Keratinocyte (primary cell): ENCODE measurements around the gene FCN3. TPM values are rescaled to one million over a fixed set of nuclear protein-coding genes. Genes with fewer than 3 reads are reported as not detected.

ENCODE experiments used
- DNase-seq: peaks from one replicate; pipeline ENCODE4 v3.0.0-alpha.2; 2011; ENCODE audit warnings: low read depth, missing footprints, low spot score
- FAIRE-seq: peaks from 2 replicates; lab custom pipeline; 2011; peaks lifted over from hg19 to GRCh38; lab: Jason Lieb, UNC
- H2AFZ ChIP-seq: 2 replicates; pipeline ENCODE4 v1.6.0; 2012; ENCODE audit warnings: low read length, control low read depth, inconsistent platforms; ENCODE audit not compliant: control insufficient read depth
- H3K27ac ChIP-seq: 2 replicates; pipeline ENCODE4 v1.5.1; 2011; ENCODE audit warnings: low read length; ENCODE audit not compliant: control insufficient read depth, insufficient read depth
- H3K27me3 ChIP-seq: 3 replicates; pipeline ENCODE4 v1.6.0; 2011; ENCODE audit warnings: low read length; ENCODE audit not compliant: control insufficient read depth, insufficient read depth; ENCODE audit errors: extremely low read depth
- H3K36me3 ChIP-seq, 2 experiments: 2 replicates in 1 of 2; 3 replicates in 1 of 2; pipeline ENCODE4 v1.5.1; 2011; ENCODE audit warnings: low read length in 2 of 2, mild to moderate bottlenecking in 1 of 2; ENCODE audit not compliant: control insufficient read depth in 2 of 2, insufficient read depth in 2 of 2; ENCODE audit errors: extremely low read depth in 1 of 2
- H3K4me1 ChIP-seq: 3 replicates; pipeline ENCODE4 v1.5.1; 2011; ENCODE audit warnings: low read length; ENCODE audit not compliant: control insufficient read depth, insufficient read depth; ENCODE audit errors: extremely low read depth
- H3K4me2 ChIP-seq: 3 replicates; pipeline ENCODE4 v1.6.0; 2011; ENCODE audit warnings: low read depth, low read length; ENCODE audit not compliant: control insufficient read depth, insufficient read depth; ENCODE audit errors: extremely low read depth
- H3K4me3 ChIP-seq, 3 experiments: fragments of 200-600 bp in 1 of 3; sonication (generic) in 1 of 3; 2 replicates in 2 of 3; 3 replicates in 1 of 3; pipeline ENCODE4 v1.5.1; 2011 to 2016; ENCODE audit warnings: low read length in 3 of 3, mild to moderate bottlenecking in 3 of 3, control low read depth in 2 of 3, inconsistent platforms in 1 of 3, low read depth in 1 of 3, mixed read lengths in 1 of 3, mixed run types in 1 of 3, moderate library complexity in 1 of 3; ENCODE audit not compliant: control insufficient read depth in 2 of 3, insufficient read depth in 2 of 3; ENCODE audit errors: extremely low read depth in 1 of 3
- H3K79me2 ChIP-seq: 2 replicates; pipeline ENCODE4 v1.6.0; 2012; ENCODE audit warnings: low read length; ENCODE audit not compliant: control insufficient read depth, insufficient read depth
- H3K9ac ChIP-seq: 3 replicates; pipeline ENCODE4 v1.6.0; 2011; ENCODE audit warnings: low read length; ENCODE audit not compliant: control insufficient read depth, insufficient read depth; ENCODE audit errors: extremely low read depth
- H3K9me1 ChIP-seq: 3 replicates; pipeline ENCODE4 v1.6.0; 2011; ENCODE audit warnings: low read length; ENCODE audit not compliant: control insufficient read depth, insufficient read depth; ENCODE audit errors: extremely low read depth
- H3K9me3 ChIP-seq: 2 replicates; pipeline ENCODE4 v1.5.1; 2012; ENCODE audit warnings: low read depth, low read length; ENCODE audit not compliant: control insufficient read depth
- H4K20me1 ChIP-seq: 3 replicates; pipeline ENCODE4 v1.6.0; 2011; ENCODE audit warnings: low read length; ENCODE audit not compliant: control insufficient read depth, insufficient read depth; ENCODE audit errors: extremely low read depth
- EZH2 ChIP-seq: IDR thresholded peaks from one replicate; pipeline ENCODE4 v1.6.1; 2012; ENCODE audit warnings: inconsistent platforms, mild to moderate bottlenecking, low read length, moderate library complexity
- dilution Hi-C: fragments of 300-500 bp; cut with MboI; formaldehyde crosslinking; loops from one replicate; pipeline ENCODE4 v1.7.0; 2020; ENCODE audit warnings: low sequenced_read_pairs; ENCODE audit not compliant: extremely low pct_ligation_motif_present
- polyA plus RNA-seq, 5 experiments: library from polyadenylated mRNA; depleted of rRNA in 3 of 5; stranded (reverse) in 3 of 5; stranded (forward) in 1 of 5; unstranded in 1 of 5; fragments of >200 nt; gene quantifications; 1 replicate in 1 of 5; 2 replicates in 3 of 5; 3 replicates in 1 of 5; pipeline versions ENCODE4 v1.2.1 to v1.2.3, GENCODE V29; 2011 to 2012; ENCODE audit warnings: missing spikeins in 2 of 5, low read depth in 1 of 5, low replicate concordance in 1 of 5
- TF ChIP-seq, protein P1 (sequence below), 3 experiments: IDR thresholded peaks in 1 of 3; conservative IDR thresholded peaks in 1 of 3; optimal IDR thresholded peaks in 1 of 3; 2 replicates in 2 of 3; 3 replicates in 1 of 3; pipeline versions ENCODE3 to v1.5.1; 2011; ENCODE audit warnings: low read length in 3 of 3, mild to moderate bottlenecking in 3 of 3, moderate library complexity in 2 of 3, control low read depth in 1 of 3, inconsistent platforms in 1 of 3; ENCODE audit not compliant: insufficient read depth in 2 of 3; ENCODE audit errors: extremely low read depth in 1 of 3

FCN3 gene
- polyA plus RNA-seq, 1 donor (not counting 4 experiments of a cell fraction or from before 2014, with no cell fraction given): not detected

DNA sequence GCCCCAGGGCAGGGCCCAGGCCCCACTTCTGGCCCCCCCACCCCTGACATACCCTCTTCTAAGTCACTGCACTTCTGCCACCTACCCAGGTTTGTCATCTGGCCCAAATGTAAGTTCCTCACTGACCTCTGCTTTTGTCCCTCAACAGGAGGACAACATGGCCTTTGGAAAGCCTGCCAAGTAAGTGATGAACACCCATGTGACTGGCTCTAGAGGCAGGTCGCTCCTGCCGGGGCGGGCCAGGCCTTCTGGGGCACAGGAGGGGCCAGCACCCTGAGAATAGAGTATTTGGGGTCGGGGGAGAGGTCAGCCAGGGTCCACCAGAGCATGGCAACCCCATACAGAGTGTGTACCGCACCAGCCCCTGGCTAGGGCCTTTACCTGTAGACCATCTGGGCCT lies 42.7 kb downstream of the FCN3 start:
- no peak for TF ChIP-seq EZH2
- TF ChIP-seq, protein P1, sequence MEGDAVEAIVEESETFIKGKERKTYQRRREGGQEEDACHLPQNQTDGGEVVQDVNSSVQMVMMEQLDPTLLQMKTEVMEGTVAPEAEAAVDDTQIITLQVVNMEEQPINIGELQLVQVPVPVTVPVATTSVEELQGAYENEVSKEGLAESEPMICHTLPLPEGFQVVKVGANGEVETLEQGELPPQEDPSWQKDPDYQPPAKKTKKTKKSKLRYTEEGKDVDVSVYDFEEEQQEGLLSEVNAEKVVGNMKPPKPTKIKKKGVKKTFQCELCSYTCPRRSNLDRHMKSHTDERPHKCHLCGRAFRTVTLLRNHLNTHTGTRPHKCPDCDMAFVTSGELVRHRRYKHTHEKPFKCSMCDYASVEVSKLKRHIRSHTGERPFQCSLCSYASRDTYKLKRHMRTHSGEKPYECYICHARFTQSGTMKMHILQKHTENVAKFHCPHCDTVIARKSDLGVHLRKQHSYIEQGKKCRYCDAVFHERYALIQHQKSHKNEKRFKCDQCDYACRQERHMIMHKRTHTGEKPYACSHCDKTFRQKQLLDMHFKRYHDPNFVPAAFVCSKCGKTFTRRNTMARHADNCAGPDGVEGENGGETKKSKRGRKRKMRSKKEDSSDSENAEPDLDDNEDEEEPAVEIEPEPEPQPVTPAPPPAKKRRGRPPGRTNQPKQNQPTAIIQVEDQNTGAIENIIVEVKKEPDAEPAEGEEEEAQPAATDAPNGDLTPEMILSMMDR (optimal IDR thresholded peaks at IDR 0.05 in 1 of 3, IDR thresholded peaks at IDR 0.05 in 1 of 3, conservative IDR thresholded peaks at IDR 0.05 in 1 of 3; ENCODE audit: extremely low read depth in 1 of 3, insufficient read depth in 2 of 3, low read length in 3 of 3): no peak
- no peaks in the 10 kb centered on the region for H4K20me1 ChIP-seq
- H3K27ac ChIP-seq: no peak overlapping the region
- H2AFZ ChIP-seq: no peak overlapping the region
- DNase-seq (no peak), FAIRE-seq (no peak)
- dilution Hi-C loops: no loop called here
- no peak overlapping the region for H3K4me2 ChIP-seq
- no peaks in the 10 kb centered on the region for H3K9me1 ChIP-seq
- H3K4me3 ChIP-seq: no peak overlapping the region
- H3K36me3 ChIP-seq: peaks cover 46 to 48% of the 10 kb centered on the region in 2 experiments
- H3K9ac ChIP-seq: no peak overlapping the region
- no peaks in the 10 kb centered on the region for H3K9me3 ChIP-seq
- peaks cover 34% of the 10 kb centered on the region for H3K79me2 ChIP-seq
- H3K4me1 ChIP-seq: no peaks in the 10 kb centered on the region
- H3K27me3 ChIP-seq: no peaks in the 10 kb centered on the region

DNA sequence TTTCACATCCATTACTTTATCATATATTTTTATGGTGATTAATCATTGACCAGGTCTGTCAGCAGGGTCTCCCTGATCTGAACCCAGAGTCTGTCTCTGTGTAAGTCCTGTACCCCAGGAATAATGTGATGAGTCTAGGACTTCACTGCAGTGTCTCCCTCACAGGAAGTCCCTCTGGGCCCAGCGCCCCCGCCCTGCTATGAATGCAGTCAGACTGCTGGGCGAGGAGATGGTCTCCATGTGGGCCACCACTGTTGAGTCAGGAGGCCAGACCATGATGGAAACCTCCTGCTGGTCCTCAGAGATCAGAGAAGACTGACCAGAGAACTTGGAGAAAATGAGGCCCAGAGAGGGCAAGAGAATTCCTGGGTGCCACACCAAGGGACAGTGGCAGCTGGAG lies 43.2 kb downstream of the FCN3 start:
- no peak overlapping the region for H3K4me2 ChIP-seq
- H4K20me1 ChIP-seq: no peaks in the 10 kb centered on the region
- H3K4me1 ChIP-seq: no peaks in the 10 kb centered on the region
- H3K79me2 ChIP-seq: peaks cover 39% of the 10 kb centered on the region
- H3K27me3 ChIP-seq: no peaks in the 10 kb centered on the region
- H3K9ac ChIP-seq: no peak overlapping the region
- H3K4me3 ChIP-seq: no peak overlapping the region
- H3K36me3 ChIP-seq: peaks cover 42 to 51% of the 10 kb centered on the region in 2 experiments
- no peak overlapping the region for H2AFZ ChIP-seq
- H3K9me1 ChIP-seq: no peaks in the 10 kb centered on the region
- no peak for DNase-seq
- no peak for FAIRE-seq
- no peak overlapping the region for H3K27ac ChIP-seq
- H3K9me3 ChIP-seq: no peaks in the 10 kb centered on the region
- TF ChIP-seq, protein P1 (optimal IDR thresholded peaks at IDR 0.05 in 1 of 3, IDR thresholded peaks at IDR 0.05 in 1 of 3, conservative IDR thresholded peaks at IDR 0.05 in 1 of 3; ENCODE audit: extremely low read depth in 1 of 3, insufficient read depth in 2 of 3, low read length in 3 of 3): no peak
- no peak for TF ChIP-seq EZH2
- dilution Hi-C loops: no loop called here
